Glutamatergic neuron (in vitro differentiated cells): ENCODE data around the gene PTPRM. TPM values are rescaled to one million over a fixed set of nuclear protein-coding genes. Genes with fewer than 3 reads are reported as not detected.

Source experiments
- DNase-seq: peaks from one replicate; pipeline ENCODE4 v3.0.0; 2022
- H3K27ac Mint-ChIP-seq: one replicate; pipeline ENCODE4 v1.8.0; 2020; ENCODE audit warnings: mild to moderate bottlenecking, mixed read lengths, inconsistent platforms; ENCODE audit not compliant: unreplicated experiment
- H3K27me3 Mint-ChIP-seq: one replicate; pipeline ENCODE4 v1.8.0; 2020; ENCODE audit warnings: mild to moderate bottlenecking, moderate library complexity, mixed read lengths, inconsistent platforms; ENCODE audit not compliant: unreplicated experiment
- H3K36me3 Mint-ChIP-seq: one replicate; pipeline ENCODE4 v1.8.0; 2020; ENCODE audit warnings: mild to moderate bottlenecking, mixed read lengths, inconsistent platforms; ENCODE audit not compliant: unreplicated experiment
- H3K4me1 Mint-ChIP-seq: one replicate; pipeline ENCODE4 v1.8.0; 2020; ENCODE audit warnings: mild to moderate bottlenecking, low read depth, mixed read lengths, inconsistent platforms; ENCODE audit not compliant: unreplicated experiment
- H3K4me3 Mint-ChIP-seq: one replicate; pipeline ENCODE4 v1.8.0; 2020; ENCODE audit warnings: mild to moderate bottlenecking, mixed read lengths, inconsistent platforms; ENCODE audit not compliant: unreplicated experiment
- H3K9me3 Mint-ChIP-seq: one replicate; pipeline ENCODE4 v1.8.0; 2020; ENCODE audit warnings: mild to moderate bottlenecking, moderate library complexity, mixed read lengths, inconsistent platforms; ENCODE audit not compliant: unreplicated experiment
- CTCF ChIP-seq: fragments of 200-600 bp; sonication (generic); IDR thresholded peaks from one replicate; pipeline ENCODE4 v1.5.0; 2021; ENCODE audit not compliant: partially characterized antibody, unreplicated experiment
- total RNA-seq: library from RNA; stranded (reverse); fragmentation: NEBNext Ultra II Directional; extraction: Animal tissue kit (Norgen Biotek cat#: 25700); gene quantifications from one replicate; pipeline ENCODE4 v1.2.1, GENCODE V29; 2021; ENCODE audit not compliant: unreplicated experiment

The PTPRM gene
- total RNA-seq, 1 donor from 2014 or later, result 23.9 TPM

- TF ChIP-seq CTCF, result no peak
- no peaks in the 10 kb centered on the region for H3K4me1 Mint-ChIP-seq
- DNase-seq, result no peak
- H3K27ac Mint-ChIP-seq, result no peak overlapping the region
- peaks cover 1% of the 10 kb centered on the region for H3K9me3 Mint-ChIP-seq
- H3K36me3 Mint-ChIP-seq, result no peaks in the 10 kb centered on the region
- no peaks in the 10 kb centered on the region for H3K27me3 Mint-ChIP-seq
- H3K4me3 Mint-ChIP-seq, result no peak overlapping the region
Observed at GRCh38 chr18:7939521-7939920, 372.4 kb downstream of the PTPRM start.

- no peak for TF ChIP-seq CTCF
- no peaks in the 10 kb centered on the region for H3K4me1 Mint-ChIP-seq
- peaks cover 1% of the 10 kb centered on the region for H3K9me3 Mint-ChIP-seq
- H3K27ac Mint-ChIP-seq, result no peak overlapping the region
- H3K36me3 Mint-ChIP-seq, result no peaks in the 10 kb centered on the region
- no peak for DNase-seq
- no peak overlapping the region for H3K4me3 Mint-ChIP-seq
- no peaks in the 10 kb centered on the region for H3K27me3 Mint-ChIP-seq
Observed at GRCh38 chr18:7940379-7940778, 373.3 kb downstream of the PTPRM start.

- peaks cover 1% of the 10 kb centered on the region for H3K9me3 Mint-ChIP-seq
- no peaks in the 10 kb centered on the region for H3K4me1 Mint-ChIP-seq
- H3K27ac Mint-ChIP-seq, result no peak overlapping the region
- H3K27me3 Mint-ChIP-seq, result no peaks in the 10 kb centered on the region
- DNase-seq, result no peak
- no peaks in the 10 kb centered on the region for H3K36me3 Mint-ChIP-seq
- TF ChIP-seq CTCF, result no peak
- H3K4me3 Mint-ChIP-seq, result no peak overlapping the region
Observed at GRCh38 chr18:7940971-7941370, 373.9 kb downstream of the PTPRM start.

- Mint-ChIP-seq H3K27ac (no peak overlapping the region), H3K36me3 (no peaks in the 10 kb centered on the region), H3K4me3 (no peak overlapping the region), H3K9me3 (peaks cover 1% of the 10 kb centered on the region), H3K27me3 (no peaks in the 10 kb centered on the region), H3K4me1 (peaks cover 3% of the 10 kb centered on the region)
- no peak for DNase-seq
- TF ChIP-seq CTCF, result no peak
Observed at GRCh38 chr18:7941533-7941932, 374.4 kb downstream of the PTPRM start.

- Mint-ChIP-seq H3K9me3 (no peaks in the 10 kb centered on the region), H3K27me3 (no peaks in the 10 kb centered on the region), H3K27ac (no peak overlapping the region), H3K4me1 (peaks cover 5% of the 10 kb centered on the region), H3K4me3 (no peak overlapping the region), H3K36me3 (no peaks in the 10 kb centered on the region)
- DNase-seq, result no peak
- no peak for TF ChIP-seq CTCF
Observed at GRCh38 chr18:7945882-7946281, 378.8 kb downstream of the PTPRM start.
